ENCODE measurements around the gene INSYN2A.

The INSYN2A gene

GRCh38 chr10:127151541-127151940 is 44.9 kb downstream of the INSYN2A start:
- TF ChIP-seq SIN3A (IDR thresholded peaks at IDR 0.05; ENCODE audit: borderline replicate concordance, insufficient read depth, low read length) (no peak), FOXP2 (optimal IDR thresholded peaks at IDR 0.05; ENCODE audit: borderline replicate concordance, extremely low read depth, extremely low read length, insufficient read depth) (no peak), TAF1 (IDR thresholded peaks at IDR 0.05; ENCODE audit: borderline replicate concordance, insufficient read depth, low read length) (no peak), POLR2AphosphoS5 (IDR thresholded peaks at IDR 0.05; ENCODE audit: low read depth, low read length) (no peak), REST (IDR thresholded peaks at IDR 0.05; ENCODE audit: insufficient read depth in 1 of 2, low read depth in 2 of 2, low read length in 2 of 2) (no peak)

GRCh38 chr10:127150136-127150535 is 46.3 kb downstream of the INSYN2A start:
- TF ChIP-seq REST (IDR thresholded peaks at IDR 0.05; ENCODE audit: insufficient read depth in 1 of 2, low read depth in 2 of 2, low read length in 2 of 2) (no peak), TAF1 (IDR thresholded peaks at IDR 0.05; ENCODE audit: borderline replicate concordance, insufficient read depth, low read length) (no peak), FOXP2 (optimal IDR thresholded peaks at IDR 0.05; ENCODE audit: borderline replicate concordance, extremely low read depth, extremely low read length, insufficient read depth) (no peak), POLR2AphosphoS5 (IDR thresholded peaks at IDR 0.05; ENCODE audit: low read depth, low read length) (no peak)

DNA sequence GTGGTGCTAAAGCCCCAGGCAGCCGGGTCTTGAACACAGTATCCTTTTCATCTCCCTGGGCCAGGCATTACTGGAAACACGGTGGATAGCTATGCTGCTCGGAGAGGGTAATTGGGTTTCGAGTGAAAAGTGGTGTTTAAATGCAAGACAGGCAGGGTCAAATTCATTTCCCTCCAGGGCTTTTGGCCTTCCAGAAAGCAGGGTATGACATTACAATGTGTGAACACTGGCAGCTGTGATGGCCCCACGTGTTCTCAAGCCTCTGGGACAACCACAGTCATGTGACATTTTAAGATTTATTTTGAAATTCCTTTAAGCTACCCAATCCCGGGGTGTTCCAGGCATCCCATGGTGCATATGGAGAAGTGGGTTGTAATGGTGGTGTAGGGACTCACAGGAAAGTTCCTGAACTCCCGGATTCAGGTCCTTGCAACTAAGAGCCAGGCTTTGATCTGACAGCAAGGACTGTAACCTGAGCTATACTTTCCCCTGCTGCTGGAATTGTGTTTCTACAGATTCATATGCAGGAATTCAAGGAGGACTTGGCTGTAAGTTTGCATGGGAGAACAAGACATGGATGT is 46.8 kb downstream of the INSYN2A start:
- TF ChIP-seq REST (IDR thresholded peaks at IDR 0.05; ENCODE audit: insufficient read depth in 1 of 2, low read depth in 2 of 2, low read length in 2 of 2), result no peak
- TF ChIP-seq SIN3A (IDR thresholded peaks at IDR 0.05; ENCODE audit: borderline replicate concordance, insufficient read depth, low read length), result no peak
- TF ChIP-seq POLR2AphosphoS5 (IDR thresholded peaks at IDR 0.05; ENCODE audit: low read depth, low read length), result no peak
- no peak for TF ChIP-seq FOXP2 (optimal IDR thresholded peaks at IDR 0.05; ENCODE audit: borderline replicate concordance, extremely low read depth, extremely low read length, insufficient read depth)
- TF ChIP-seq TAF1 (IDR thresholded peaks at IDR 0.05; ENCODE audit: borderline replicate concordance, insufficient read depth, low read length), result no peak

DNA sequence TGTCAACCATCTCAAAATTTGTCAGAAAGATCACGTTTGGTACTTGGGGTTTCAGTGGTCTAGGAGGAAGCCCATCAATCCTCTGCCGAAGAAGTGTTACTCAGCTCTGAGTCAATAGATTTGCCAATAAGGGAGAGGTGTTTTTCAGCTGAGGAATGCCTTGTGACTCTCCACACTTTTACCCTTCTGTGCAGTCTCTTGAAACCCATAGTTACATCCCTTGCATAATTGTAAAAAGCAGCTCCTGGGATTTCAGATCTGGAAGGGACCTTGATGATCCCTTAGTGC is 47.5 kb downstream of the INSYN2A start:
- TF ChIP-seq SIN3A (IDR thresholded peaks at IDR 0.05; ENCODE audit: borderline replicate concordance, insufficient read depth, low read length), result no peak
- no peak for TF ChIP-seq POLR2AphosphoS5 (IDR thresholded peaks at IDR 0.05; ENCODE audit: low read depth, low read length)
- TF ChIP-seq FOXP2 (optimal IDR thresholded peaks at IDR 0.05; ENCODE audit: borderline replicate concordance, extremely low read depth, extremely low read length, insufficient read depth), result no peak
- no peak for TF ChIP-seq REST (IDR thresholded peaks at IDR 0.05; ENCODE audit: insufficient read depth in 1 of 2, low read depth in 2 of 2, low read length in 2 of 2)
- no peak for TF ChIP-seq TAF1 (IDR thresholded peaks at IDR 0.05; ENCODE audit: borderline replicate concordance, insufficient read depth, low read length)

All from PFSK-1 (cell line).